ENCODE data around the gene COL6A3.

Gene COL6A3

DNA sequence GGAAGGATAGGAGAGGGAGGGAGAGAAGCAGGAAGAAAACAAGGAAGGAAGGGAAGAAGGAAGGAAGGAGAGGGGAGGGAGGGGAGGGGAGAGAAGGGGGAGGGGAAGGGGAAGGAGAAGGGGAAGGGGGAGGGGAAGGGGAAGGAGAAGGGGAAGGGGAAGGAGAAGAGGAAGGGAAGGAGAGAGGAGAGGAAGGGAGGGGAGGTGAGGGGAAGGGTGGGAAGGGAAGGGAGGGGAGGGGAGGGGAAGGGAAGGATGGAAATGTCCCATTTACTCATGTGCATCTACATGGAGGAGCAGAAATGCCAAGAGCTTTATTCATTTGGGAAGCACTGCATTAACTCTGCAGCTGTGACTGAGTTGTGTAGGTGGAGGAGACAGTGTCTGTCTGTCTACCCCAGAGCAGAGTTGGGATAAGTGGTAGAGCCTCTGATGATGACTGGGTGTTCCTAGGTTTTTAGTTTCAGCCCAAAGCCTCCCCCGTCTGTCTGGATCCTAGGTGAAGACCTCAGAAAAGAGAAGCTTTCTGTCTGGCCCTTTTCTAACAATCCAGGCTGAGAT lies 131.3 kb downstream of the COL6A3 start:
- no peak overlapping the region for H3K4me3 Mint-ChIP-seq
- no peaks in the 10 kb centered on the region for H3K4me1 Mint-ChIP-seq
- ATAC-seq: no peak
- no peak overlapping the region for H3K27ac Mint-ChIP-seq
- no peaks in the 10 kb centered on the region for H3K36me3 Mint-ChIP-seq
- no peaks in the 10 kb centered on the region for H3K9me3 Mint-ChIP-seq
- DNase-seq (ENCODE audit: low spot score in 2 of 2): no peak

DNA sequence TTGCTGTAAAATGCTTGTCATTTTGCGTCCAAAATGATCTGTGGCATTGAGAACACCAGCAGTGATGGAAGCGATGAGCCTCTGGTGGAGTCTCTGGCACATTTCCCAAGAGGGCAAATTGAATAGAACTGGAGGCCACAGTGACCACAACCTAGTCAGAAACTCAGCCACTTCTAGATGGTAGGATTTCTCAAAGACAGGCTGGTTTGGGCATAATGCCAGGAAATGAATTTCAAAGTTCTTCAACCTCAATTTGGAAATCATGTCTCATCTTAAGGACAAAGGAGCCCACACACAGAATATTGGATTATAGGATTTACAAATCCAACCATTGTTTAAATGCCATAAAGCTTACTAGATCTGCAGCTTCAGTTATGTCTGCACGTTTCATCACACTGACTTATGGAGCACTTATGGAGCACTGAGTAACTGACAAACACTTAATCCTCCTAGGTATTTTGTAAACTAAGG lies 132.1 kb downstream of the COL6A3 start:
- DNase-seq (ENCODE audit: low spot score in 2 of 2) (no peak), ATAC-seq (no peak)
- H3K4me3 Mint-ChIP-seq: no peak overlapping the region
- no peaks in the 10 kb centered on the region for H3K36me3 Mint-ChIP-seq
- no peaks in the 10 kb centered on the region for H3K4me1 Mint-ChIP-seq
- H3K9me3 Mint-ChIP-seq: no peaks in the 10 kb centered on the region
- no peak overlapping the region for H3K27ac Mint-ChIP-seq

DNA sequence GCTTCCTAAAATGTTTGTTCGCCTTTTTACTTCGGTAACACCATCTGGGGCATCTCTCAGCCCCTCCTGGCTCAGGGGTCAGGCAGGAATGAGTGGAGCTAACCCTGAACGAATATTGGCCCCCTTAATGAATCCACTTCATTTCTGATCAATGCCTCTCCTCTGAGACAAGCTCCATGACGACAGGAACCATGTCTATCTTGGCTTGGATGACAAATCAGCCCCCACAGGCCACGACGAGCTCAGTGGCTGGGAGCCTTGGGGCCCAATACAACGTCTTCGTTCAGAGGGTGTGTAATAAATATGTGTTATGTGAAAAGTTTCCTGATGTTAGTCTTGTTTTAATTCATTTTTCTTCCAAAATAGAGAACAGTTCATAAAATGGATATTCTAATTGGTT lies 133.0 kb downstream of the COL6A3 start:
- no peaks in the 10 kb centered on the region for H3K36me3 Mint-ChIP-seq
- H3K27ac Mint-ChIP-seq: no peak overlapping the region
- H3K9me3 Mint-ChIP-seq: no peaks in the 10 kb centered on the region
- no peak for ATAC-seq
- H3K4me1 Mint-ChIP-seq: no peaks in the 10 kb centered on the region
- DNase-seq (ENCODE audit: low spot score in 2 of 2): no peak
- no peak overlapping the region for H3K4me3 Mint-ChIP-seq

DNA sequence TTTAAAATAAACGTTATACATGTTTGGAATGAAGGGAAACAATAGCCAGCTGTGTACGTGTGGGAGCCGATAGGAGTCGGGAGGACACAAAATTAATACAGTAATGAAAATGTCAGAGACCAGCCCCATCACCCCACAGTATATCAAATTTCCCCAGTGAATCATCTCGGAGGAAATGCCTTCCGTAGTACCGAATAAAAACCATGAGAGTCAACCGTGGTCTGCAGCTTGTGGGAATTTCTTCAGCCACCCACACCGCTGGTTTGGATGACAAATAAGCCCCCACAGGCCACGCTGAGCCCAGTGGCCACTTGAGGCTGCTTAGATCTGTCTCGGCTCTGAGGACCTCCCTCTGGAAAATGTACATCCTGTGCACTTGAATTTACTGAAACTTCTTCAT lies 133.7 kb downstream of the COL6A3 start:
- no peaks in the 10 kb centered on the region for H3K4me1 Mint-ChIP-seq
- ATAC-seq (no peak), DNase-seq (ENCODE audit: low spot score in 2 of 2) (no peak)
- H3K4me3 Mint-ChIP-seq: no peak overlapping the region
- H3K27ac Mint-ChIP-seq: no peak overlapping the region
- no peaks in the 10 kb centered on the region for H3K36me3 Mint-ChIP-seq
- no peaks in the 10 kb centered on the region for H3K9me3 Mint-ChIP-seq

DNA sequence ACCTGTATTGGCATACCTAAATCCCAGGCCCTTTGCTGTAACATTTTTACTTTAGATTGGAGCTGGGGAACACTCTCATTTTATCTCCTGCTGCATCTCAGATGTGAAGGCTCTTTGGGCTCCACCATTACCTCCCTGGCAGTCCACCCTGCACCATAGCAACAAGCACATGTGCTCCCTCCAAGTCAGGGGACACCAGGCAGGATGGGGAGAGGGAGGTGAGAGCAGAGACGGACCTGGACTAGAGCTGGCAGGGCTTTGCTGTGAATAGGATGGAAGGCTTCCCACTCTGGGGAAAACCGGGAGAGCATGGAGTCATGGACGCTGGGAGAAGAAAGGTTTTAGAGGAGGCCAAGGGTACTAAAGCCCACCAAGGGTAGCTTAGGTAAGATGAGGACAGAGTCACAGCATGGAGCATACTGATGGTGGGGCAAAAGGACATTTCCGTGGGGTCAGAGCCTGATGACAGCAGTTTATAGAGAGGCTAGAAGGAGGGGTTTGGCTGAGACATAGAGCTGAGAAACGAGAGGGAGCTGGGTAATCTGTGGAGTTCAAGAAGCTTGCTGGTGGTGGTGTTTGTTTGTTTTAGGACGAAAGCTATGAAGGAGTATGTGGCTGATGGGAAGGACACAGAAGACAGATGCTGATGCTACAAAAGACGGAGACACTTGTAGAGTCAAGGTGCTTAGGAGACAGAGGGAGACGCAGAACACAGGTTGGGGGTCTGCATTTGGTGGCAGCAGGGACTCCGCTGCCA lies 134.8 kb downstream of the COL6A3 start:
- no peaks in the 10 kb centered on the region for H3K36me3 Mint-ChIP-seq
- no peak overlapping the region for H3K4me3 Mint-ChIP-seq
- ATAC-seq (no peak), DNase-seq (ENCODE audit: low spot score in 2 of 2) (no peak)
- no peaks in the 10 kb centered on the region for H3K9me3 Mint-ChIP-seq
- H3K4me1 Mint-ChIP-seq: no peaks in the 10 kb centered on the region
- H3K27ac Mint-ChIP-seq: no peak overlapping the region

DNA sequence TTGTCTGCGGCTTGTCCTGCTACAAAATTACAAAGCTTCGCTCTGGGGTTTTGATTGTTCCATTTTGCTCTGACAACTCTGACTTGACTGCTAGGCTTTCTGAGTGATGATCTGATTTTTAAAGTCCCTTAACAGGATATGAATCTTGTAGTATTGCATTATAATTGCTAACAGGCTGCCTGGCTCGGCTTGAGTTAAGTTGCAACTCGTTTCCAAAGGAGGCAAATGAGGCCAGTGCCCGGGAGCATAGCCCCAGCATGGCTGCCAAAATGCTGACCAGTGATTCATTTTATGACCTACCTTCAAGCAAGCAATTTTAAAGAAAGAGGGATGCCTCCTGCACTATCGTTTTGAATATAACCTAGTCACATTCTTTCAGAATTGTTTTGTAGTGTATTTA lies 135.4 kb downstream of the COL6A3 start:
- DNase-seq (ENCODE audit: low spot score in 2 of 2): no peak
- Mint-ChIP-seq H3K4me1 (no peaks in the 10 kb centered on the region), H3K4me3 (no peak overlapping the region), H3K9me3 (no peaks in the 10 kb centered on the region), H3K36me3 (no peaks in the 10 kb centered on the region), H3K27ac (no peak overlapping the region)
- no peak for ATAC-seq

DNA sequence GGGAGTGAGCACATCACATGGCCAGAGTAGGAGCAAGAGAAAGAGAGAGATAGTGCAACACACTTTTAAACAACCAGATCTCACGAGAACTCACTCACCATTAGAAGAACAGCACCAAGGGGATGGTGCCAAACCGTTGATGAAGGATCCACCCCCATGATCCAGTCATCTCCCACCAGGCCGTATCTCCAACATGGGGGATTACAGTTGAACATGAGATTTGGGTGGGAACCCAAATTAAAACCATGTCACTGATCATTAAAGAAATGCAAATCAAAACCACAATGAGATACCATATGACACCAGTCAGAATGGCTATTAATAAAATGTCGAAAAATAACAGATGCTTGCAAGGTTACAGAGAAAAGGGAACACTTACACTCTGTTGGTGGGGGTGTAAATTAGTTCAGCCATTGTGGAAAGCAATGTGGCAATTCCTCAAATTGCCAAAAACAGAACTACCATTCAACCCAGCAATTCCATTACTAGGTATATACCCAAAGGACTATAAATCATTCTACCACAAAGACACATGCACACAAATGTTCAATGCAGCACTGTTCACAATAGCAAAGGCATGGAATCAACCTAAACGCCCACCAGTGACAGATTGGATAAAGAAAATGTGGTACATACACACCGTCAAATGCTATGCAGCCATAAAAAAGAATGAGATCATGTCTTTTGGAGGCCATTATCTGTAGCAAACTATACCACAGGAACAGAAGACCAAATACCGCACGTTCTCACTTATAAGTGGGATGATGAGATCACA lies 137.1 kb downstream of the COL6A3 start:
- Mint-ChIP-seq H3K9me3 (no peaks in the 10 kb centered on the region), H3K4me1 (no peaks in the 10 kb centered on the region), H3K4me3 (no peak overlapping the region), H3K36me3 (no peaks in the 10 kb centered on the region), H3K27ac (no peak overlapping the region)
- no peak for ATAC-seq
- DNase-seq (ENCODE audit: low spot score in 2 of 2): no peak

Measured in stimulated activated effector memory CD8-positive, alpha-beta T cell treated with anti-CD3 and anti-CD28 coated beads, Interleukin-12 subunit alpha, Interleukin-12 subunit beta, amount 100 ng/mL, for 72 hours (primary cell).